Kidney tubule cell (primary cell): ENCODE results near the gene PDZD8.
"Not testable (repeated sequence)": the region's sequence is repeated elsewhere in the genome, so short reads cannot be mapped to it uniquely, and the experiment has no call there.

Source experiments
- DNase-seq: peaks from one replicate; pipeline ENCODE4 v3.0.0-alpha.2; 2018; ENCODE audit warnings: low spot score

Gene PDZD8

GRCh38 chr10:117254774-117255735, 120.2 kb downstream of the PDZD8 start:
- no peak for DNase-seq

GRCh38 chr10:117254338-117254737, 120.9 kb downstream of the PDZD8 start:
- DNase-seq, result no peak

DNA sequence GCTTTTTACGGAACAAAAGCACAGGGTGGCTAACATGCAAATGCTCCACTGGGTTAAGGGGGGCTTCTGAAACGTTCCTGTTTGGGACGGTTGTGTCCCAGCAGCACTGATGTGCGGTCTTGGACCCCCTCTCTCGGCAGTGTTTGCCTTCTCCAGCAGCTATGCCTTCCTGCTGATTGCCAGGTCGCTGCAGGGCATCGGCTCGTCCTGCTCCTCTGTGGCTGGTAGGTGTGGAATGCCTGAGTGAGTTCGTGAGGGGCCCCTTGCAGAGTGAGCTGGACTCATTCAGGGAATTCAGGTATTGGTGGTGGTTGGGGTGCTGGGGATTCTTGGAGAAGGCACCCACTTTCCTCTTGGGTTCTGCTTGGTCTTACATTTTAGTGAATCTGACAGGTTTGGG, 121.3 kb downstream of the PDZD8 start:
- no peak for DNase-seq

GRCh38 chr10:117250411-117250810, 124.8 kb downstream of the PDZD8 start:
- no peak for DNase-seq

DNA sequence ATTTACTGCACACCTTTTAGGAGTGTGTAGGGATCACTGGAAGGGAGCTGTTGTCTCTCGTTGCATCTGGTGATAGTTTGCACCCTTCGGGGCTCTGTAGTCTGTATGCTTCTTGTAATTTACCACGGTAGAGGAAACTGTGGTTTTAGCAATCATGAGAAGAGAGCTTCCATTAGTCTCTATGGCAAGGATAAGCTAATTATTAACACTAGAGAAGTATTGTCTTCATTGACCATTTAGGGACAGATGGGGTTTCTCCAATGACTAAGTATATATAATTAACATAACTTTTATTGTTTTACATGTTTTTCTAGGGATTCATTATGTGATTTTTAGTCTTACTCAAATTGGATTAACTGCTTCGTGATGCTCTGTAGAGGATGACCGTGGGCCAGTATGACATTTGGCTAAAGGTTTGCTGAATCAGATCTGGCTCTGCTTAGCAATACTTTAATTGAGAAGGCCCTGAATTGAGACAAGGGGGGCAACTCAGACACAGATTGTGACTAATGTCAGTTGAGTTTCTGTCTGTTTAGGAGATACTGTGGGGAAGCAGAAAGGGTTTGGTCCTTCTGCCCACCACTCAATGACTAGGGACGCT, 125.6 kb downstream of the PDZD8 start:
- peak; percentile 73 for DNase-seq

DNA sequence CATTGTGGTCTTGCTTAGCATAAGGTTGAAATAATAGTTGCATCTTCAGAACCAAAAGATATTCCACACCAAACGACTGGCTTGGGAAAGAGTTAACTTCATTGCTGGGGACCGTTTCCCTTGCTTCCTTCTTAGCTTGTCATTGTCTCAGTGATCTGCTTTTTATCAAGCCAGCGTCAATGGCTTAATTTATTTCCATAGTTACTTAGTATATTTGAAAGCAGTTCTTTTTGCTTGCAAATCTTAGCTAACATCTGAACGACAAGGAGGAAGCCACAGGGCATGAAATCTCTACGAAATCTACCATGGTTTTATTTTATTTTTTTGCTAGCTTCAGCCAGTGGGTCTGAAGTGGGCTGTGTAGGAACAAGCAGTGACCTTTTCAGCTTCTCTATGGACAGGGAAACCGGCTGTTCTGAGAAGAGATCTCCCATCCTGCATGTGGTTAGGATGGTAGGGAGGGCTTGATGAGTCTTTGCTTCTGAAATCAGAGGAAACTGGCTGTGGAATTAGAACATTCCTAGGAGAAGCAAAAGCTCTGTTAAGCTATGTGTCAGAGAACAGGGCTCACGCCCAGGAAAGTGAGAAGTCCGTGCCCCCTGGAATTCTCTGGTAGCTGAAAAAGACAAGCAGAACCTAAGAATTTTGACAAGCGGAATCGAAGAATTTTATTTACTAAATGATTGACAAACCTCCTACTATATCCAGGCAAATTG, 126.3 kb downstream of the PDZD8 start:
- DNase-seq, result peak; percentile 36

GRCh38 chr10:117246997-117247671, 128.1 kb downstream of the PDZD8 start:
- no peak for DNase-seq

DNA sequence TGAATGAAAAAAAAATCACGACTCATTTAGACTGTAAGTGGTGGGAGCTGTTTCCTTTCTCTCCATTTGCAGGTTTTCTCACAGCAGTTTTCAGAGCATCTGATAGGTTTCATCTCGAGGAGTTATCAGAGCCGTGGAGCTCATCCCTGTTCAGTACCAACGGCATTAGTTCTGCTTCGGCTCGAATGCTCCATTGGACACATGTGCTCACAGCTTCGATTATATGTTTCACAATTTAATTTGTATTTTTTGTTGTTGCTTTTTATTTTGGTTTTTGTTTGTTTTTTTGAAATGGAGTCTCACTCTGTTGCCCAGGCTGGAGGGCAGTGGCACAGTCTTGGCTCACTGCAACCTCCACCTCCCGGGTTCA, 132.8 kb downstream of the PDZD8 start:
- no peak for DNase-seq

GRCh38 chr10:117241541-117242462, 133.4 kb downstream of the PDZD8 start:
- DNase-seq, result no peak

- no peak for DNase-seq
Observed at GRCh38 chr10:117240621-117241529, 134.4 kb downstream of the PDZD8 start, which contains the start of gene SLC18A2. SLC18A2 (plus strand) TSS chr10:117241114; CDS start chr10:117241694, 580 bp downstream.

DNA sequence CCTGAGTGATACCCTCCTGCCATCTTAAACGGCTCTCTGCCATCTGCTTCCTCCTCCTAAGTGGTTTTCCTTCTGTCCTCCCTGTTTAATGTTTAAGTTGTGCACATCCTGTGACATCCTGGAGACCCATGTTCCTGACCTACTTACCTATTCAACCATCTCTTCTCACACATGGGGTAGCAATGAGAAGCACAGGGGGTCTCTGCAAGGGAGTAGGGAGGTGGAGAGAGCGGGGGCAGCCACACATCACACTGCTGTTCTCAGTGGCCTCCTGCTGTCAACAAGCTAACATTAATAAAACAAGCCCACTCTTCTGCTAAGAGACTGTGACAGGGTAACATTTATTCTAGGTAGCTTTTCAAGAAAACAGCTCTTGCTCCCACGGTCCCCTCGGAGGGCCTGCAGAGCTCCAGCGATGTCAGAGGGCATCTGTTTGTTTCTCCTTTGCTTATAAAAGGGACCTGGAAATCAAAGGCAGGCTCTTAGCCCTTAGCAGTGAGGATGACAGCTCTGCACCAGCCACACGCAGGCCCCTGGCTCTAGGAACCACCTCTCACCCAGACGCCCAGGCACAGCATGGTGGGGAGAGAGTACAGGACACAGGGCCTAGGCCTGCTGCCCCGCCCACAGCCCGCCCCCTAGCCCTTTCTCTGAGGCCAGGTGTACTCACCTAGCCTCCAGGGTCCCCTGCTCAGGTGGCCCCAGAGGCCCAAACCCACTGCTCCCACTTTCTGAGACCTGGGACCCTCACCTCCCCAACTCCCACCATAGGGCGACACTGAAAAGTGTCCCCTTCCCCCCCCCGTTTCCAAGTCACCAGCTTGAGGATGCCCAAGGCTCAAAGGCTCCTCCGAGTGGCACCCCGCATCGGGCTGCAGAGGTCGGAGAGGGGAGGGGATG, 135.3 kb downstream of the PDZD8 start:
- DNase-seq, result no peak

DNA sequence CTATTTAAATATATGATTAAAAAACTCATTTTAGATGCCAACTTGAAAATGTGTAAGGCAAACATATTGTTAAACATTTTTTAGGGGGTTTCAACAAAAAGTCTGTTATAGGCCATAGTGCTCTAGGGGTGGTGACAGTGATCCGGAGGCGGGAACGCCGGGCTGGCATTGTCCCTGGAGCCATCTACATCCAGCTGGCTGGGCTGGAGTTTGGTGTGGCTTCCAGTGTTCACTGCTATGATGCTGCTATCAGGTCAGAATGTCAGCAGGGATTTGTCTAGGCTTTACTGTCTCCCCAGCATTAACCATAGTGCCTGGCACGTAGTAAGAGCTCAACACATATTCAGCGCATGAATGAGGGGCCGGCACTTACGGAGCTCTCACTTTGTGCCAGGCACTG, 136.2 kb downstream of the PDZD8 start:
- DNase-seq, result no peak

DNA sequence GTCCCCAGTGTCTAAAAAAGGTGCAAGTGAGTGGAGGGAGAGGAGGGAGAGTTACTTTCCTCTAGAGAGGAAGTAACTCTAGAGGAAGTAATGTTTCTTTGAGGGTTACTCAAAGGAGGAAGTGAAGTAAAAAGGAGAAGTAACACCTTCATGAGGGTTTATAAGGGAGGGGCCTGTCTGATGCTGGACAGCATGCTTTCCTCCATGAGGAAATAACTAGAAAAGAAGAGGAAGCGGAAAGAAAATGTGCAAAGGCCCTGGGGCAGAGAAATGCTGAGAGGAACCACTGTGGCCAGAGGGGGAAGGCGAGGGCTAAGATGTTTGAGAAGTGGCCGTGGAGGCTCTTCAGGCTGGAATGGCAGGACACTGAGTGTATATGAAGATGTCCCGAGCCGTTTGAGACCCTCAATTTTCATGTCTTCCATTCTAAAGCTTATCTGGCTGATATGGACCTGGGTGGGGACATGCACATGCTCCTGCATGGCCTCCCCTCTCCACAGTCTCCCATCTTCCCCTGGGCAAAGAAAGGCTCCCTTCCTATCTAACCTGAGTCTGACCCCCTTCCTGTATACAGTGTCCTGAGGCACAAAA, 137.7 kb downstream of the PDZD8 start:
- no peak for DNase-seq

DNA sequence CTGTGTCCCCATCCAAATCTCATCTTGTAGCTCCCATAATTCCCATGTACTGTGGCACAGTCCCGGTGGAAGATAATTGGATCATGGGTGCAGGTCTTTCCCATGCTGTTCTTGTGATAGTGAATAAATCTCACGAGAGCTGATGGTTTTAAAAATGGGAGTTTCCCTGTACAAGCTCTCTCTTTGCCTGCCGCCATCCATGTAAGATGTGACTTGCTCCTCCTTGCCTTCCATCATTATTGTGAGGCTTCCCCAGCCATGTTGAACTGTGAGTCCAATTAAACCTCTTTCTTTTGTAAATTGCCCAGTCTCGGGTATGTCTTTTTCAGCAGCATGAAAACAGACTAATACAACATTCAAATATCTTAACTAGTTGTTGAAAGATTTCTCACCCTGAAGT, 145.1 kb downstream of the PDZD8 start:
- not testable (repeated sequence) for DNase-seq

DNA sequence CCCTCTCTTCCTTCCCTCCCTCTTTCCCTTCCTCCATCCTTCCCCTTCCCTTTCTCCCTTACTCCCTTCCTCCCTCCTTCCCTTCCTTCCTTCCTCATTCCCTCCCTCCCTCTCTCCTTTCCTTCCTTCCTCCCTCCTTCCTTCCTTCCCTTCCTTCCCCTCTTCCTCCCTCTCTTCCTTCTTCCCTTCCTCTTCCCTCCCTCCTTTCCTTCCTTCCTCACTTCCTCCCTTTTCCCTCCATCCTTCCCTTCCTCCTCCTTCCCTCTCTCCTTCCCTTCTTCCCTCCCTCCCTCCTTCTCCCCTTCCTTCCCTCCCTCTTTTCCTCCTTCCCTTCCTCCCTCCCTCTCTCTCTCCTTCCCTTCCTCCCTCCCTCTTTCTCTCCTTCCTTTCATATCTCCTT, 147.0 kb downstream of the PDZD8 start:
- DNase-seq, result no peak
